GM12875 (cell line): ENCODE data around the gene CHST1.

Source experiments
- H3K4me3 ChIP-seq: one replicate; pipeline ENCODE4 v1.5.1; 2011; ENCODE audit warnings: low read depth, low read length, control low read depth
- CTCF ChIP-seq: IDR thresholded peaks from 2 replicates; pipeline ENCODE4 v1.5.1; 2011; ENCODE audit warnings: low read depth, mild to moderate bottlenecking, control low read depth, inconsistent platforms, low read length, moderate library complexity, borderline replicate concordance; ENCODE audit not compliant: insufficient read depth

CHST1 gene

GRCh38 chr11:45614196-45614828 lies 51.1 kb downstream of the CHST1 start:
- H3K4me3 ChIP-seq, result no peak overlapping the region
- no peak for TF ChIP-seq CTCF

- TF ChIP-seq CTCF, result no peak
- H3K4me3 ChIP-seq, result no peak overlapping the region
Measured at GRCh38 chr11:45610627-45611026, 54.8 kb downstream of the CHST1 start.

GRCh38 chr11:45609902-45610301 lies 55.5 kb downstream of the CHST1 start:
- no peak overlapping the region for H3K4me3 ChIP-seq
- TF ChIP-seq CTCF, result no peak

- no peak overlapping the region for H3K4me3 ChIP-seq
- TF ChIP-seq CTCF, result no peak
Measured at GRCh38 chr11:45609337-45609736, 56.1 kb downstream of the CHST1 start.

- H3K4me3 ChIP-seq, result no peak overlapping the region
- TF ChIP-seq CTCF, result no peak
Measured at GRCh38 chr11:45607995-45608394, 57.4 kb downstream of the CHST1 start.

GRCh38 chr11:45606514-45607281 lies 58.7 kb downstream of the CHST1 start:
- TF ChIP-seq CTCF, result no peak
- H3K4me3 ChIP-seq, result no peak overlapping the region

GRCh38 chr11:45605051-45605450 lies 60.4 kb downstream of the CHST1 start:
- no peak for TF ChIP-seq CTCF
- H3K4me3 ChIP-seq, result no peak overlapping the region
